Cortex of kidney (tissue), 1 donor: Measurements from ENCODE around the gene CADPS2.

ENCODE experiments used
- DNase-seq: peaks from one replicate; lab custom pipeline; 2025; lab: John Stamatoyannopoulos, UW

CADPS2 gene

DNA sequence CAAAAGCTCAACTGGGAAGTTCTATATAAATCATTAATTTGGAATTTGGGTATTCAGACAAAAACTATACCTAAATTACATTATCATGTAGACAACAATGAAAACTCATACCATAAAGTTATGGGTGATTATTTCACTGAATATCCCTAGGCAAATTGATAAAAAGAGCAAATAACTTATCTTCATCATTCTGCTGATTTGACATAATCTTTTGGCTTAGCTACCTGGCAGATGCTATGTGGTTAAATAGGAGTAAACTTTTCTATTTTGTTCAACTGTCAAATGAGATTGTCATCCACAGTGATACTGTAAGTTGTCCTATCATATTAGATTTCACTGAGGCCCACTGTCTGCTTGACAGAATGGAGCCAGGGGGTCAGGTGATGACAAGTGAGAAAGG lies 432.8 kb downstream of the CADPS2 start:
- DNase-seq, result no peak

DNA sequence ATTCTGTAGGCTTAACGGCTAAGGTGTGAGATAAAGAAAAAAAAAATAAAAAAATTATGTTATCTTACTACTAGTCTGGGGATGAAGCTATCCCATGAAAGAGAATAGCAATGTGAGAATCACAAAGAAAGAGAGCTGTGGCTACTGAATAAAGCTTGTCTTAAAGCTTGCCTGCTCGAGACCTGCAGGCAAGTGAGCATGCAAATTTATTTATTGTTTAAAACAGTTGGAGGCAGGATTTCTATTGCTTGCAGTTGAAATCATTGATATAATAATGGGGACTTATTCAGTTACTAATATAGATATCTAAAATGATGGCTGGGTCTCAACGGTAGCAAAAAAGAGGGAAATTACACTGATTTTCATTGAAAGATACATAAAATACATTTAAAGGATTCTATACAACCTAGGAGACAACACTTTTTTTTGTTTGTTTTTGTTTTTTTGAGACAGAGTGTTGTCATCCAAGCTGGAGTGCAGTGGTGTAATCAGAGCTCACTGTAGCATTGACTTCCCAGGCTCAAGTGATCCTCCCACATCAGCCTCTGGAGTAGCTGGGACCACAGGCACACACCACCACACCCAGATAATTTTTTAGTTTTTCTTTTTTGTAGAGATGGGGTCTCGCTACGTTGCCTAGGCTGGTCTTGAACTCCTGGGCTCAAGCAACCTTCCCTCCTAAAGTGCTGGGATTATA lies 437.2 kb downstream of the CADPS2 start:
- no peak for DNase-seq

DNA sequence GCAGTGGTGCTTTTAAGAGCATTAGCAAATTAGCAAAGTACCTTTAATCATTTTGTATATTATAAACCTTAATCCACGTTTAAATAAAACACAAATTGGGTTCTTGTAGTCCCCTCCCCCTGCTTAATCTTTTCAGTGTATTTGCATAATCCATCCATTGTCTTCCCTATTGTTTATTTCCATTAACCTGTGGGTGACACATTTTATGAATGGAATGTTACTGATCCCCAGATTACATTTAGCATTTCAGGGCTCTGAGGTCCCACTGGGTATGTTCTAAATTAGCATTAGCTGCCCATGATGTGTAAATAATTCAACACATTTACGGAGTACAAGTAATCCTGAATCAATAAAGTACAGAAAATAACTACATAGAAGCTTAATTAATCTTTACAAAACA lies 443.3 kb downstream of the CADPS2 start:
- no peak for DNase-seq

DNA sequence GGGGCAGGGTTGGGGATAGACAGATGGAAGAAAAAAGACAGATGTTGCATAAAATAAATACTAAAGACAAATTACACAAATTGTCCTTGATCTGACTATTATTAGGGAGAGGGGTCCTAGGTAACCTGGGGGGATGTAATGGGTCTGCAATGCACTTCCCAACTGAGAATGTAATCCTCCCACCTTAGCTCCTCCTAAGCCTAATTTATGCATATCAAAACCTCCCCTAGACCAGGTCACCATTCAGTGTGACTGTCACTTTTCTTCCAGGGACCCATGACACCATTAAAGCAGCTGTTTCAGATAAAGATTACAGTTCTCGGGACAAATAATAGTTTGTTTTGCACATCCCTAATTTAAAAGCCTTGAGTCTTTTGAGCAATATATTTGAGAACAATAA lies 447.8 kb downstream of the CADPS2 start:
- no peak for DNase-seq

DNA sequence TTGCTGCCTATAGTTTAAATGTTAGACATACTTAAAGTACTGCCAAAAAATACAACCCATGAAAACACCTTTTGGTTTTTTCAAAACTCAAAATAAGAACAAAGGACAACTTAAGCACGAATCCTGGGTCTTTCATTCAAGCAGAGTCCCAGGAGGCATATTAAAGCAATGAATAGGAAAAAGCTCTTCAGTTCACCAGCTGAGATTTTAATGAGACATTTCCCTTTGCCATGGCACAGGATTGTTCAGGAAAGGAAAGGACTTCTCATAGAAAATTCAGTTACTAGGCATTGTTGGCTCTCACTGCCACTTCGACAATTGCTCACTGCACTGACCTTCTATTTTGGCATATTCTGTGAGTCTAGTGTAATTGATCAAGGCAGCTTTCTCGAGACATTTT lies 448.3 kb downstream of the CADPS2 start:
- DNase-seq, result no peak

DNA sequence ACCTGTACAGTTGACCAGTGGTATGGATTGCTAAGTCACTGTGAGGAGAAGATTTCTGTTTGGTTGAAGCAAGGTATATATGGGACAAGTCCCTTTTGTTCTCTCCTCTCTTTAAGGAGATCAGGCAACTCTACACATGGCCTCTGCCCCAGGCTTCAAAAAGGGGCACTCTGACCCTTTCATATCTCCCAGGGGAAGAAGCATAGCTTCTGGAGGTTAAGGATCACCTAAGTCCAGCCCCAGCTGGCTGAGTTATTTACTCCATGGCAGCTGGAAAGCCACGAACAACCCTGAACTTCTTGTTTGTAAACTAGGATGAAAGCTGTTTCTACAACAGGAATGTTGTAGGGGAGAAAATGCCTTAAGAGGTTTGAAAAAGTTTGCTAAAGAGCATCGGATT lies 452.5 kb downstream of the CADPS2 start:
- DNase-seq, result no peak

DNA sequence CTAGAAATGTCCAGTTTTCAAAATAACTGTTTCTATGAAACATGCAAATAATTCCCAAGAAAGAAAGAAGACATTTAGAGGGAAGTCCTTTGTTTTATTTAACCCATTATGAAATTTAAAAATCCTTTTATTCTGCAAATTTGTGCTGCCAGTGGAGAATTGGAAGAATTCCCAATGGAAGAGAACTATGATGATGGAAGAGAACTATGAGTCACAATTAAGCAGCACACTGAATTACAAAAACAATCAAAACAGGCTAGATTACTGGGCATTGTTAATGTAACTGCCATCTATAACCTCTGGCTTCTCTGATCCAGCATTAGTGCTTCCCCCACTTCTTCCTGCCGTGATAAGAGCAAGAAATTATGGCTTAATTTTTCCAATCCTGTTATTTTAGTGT lies 455.6 kb downstream of the CADPS2 start:
- no peak for DNase-seq

DNA sequence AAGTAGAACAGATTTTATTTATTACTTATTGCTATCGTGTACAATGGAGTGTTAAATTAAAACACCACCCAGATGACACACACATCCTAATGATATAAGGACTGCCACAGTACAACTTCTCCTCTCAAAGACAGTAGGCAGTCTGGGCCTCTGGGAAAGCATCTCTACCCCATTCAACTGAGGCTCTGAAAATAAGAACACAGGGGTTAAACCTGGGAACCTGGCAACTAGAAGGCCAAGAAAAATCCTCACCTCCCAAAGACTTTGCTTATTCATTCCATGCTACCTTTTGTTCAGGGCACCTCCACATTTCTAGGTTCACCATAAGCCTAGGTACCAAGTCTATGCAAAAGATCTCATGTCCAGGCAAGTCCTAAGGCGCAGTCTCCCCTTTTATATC lies 456.3 kb downstream of the CADPS2 start:
- no peak for DNase-seq

DNA sequence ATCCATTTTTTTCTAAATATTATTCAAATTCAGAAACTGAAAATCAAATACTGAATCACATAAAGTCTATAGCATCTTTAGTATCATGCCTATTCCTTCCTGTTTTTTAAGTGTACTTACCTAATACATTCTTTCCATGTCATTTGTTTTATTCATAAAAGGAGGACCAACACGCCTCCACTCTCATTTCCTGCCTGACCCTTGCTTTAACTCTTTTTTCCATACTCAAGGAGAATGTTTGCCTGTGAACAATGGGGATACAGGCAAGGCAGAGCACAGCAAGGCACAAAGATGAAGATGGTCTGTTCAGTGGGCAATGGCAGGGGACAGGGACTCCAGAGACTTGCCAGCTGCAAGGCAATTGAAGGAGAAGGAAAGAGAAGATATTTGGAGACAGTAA lies 460.5 kb downstream of the CADPS2 start:
- DNase-seq, result no peak

DNA sequence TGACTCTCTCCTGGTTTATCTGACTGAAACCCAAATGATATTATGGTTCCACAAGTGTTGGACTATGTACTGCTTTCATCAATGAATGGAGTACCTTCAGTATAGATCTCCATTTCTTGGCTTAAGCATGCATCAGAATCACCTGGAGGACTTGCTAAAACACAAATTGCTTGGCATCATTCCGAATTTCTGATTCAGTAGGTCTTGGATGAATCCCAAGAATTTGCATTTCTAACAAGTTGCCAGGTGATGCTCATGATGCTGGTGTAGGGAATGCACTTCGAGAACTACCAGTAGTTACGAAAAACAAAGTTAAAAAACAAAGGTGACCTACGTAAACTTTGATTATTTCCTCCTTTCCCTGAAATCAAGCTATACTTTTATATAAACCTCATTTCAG lies 462.7 kb downstream of the CADPS2 start:
- DNase-seq, result no peak

DNA sequence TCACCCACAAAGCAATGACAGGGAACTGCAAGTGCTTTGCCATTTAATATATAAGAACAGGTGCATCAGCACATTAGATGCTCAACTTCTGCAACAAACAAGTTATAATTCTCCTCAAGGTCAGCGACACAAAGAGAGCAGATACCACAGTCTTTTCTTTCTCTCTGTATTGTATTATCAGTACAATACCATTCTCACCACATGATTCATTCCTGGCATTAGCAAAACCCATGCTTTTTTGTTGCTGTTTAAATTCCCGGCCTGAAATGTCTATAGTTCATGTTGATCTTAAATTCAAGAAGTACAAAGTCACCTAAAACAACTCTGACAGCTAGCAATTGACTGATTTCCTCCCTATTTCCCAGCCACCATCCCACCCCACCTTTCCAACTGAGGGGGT lies 469.9 kb downstream of the CADPS2 start:
- DNase-seq, result no peak

DNA sequence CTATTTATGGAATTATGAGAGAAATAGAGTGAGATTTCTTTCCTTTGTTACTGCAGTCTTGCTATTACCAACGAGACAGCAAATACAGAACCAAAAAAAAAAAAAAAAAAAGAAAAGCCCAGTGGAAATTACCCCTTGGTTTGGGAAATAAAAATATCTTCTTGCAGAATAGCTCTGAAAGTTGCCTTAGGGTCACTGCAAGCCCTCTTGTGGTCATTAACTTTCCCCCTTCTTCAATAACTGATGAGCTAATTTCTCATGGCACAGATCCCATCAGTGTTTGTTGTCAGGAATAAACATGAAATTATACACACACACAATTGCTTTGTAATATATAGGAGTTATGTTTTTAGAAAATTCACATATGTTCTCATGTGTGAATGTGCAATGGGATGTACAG lies 470.8 kb downstream of the CADPS2 start:
- DNase-seq, result no peak

DNA sequence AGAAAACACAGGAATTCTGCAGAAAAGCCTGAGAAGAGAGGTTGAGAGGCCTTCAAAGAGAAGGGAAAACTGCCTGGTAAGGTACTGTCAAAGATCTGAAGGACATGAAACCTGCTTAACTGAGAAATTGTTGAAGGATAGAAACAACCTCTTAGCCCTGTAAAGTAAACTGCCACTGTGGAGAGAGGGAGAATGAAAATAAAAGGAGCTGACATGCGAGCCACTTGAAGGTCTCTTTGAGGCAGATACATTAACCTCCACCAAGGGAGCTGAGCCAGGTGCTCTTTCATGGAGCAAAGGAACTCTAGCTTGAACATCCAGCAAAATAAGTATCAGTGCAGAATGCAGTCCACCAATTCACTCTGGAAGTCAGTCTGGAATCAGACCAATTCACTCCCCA lies 472.9 kb downstream of the CADPS2 start:
- no peak for DNase-seq

DNA sequence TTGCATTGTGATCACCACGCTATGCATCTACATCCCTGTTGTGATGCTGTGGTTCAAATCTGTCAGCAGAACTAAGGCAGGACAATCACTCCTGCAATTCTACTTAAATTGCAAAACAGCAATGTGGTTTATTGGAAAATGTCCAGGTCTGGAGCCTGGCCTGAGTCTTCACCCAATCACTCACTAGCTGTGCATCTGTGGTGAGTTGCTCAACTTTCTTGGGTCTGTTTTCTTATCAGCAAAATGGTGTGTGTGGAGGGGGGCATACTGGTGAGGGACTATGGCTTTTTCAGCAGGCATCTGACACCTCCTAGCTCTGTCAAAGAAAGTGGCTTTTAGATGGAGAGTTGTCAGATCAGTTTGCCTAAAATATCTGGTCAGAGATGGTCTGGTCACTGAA lies 473.4 kb downstream of the CADPS2 start:
- DNase-seq, result no peak

DNA sequence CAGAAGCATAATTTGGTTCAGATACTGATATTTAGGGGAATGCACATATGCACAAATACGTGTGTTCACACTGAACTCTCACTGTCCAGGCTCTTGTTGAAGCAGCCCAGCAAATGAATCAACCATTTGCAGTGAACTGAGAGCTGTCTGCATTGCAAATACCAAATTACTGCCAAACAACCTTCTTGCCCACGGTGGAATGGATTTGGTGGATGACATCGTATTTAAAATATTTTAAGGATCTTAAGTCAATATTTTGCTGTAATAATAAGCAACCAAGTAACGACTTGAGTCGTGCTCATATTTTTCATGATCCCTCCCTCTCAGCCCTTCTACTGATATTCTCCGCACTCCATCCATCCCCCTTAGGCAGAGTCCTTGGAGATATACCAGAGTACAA lies 473.8 kb downstream of the CADPS2 start:
- no peak for DNase-seq

DNA sequence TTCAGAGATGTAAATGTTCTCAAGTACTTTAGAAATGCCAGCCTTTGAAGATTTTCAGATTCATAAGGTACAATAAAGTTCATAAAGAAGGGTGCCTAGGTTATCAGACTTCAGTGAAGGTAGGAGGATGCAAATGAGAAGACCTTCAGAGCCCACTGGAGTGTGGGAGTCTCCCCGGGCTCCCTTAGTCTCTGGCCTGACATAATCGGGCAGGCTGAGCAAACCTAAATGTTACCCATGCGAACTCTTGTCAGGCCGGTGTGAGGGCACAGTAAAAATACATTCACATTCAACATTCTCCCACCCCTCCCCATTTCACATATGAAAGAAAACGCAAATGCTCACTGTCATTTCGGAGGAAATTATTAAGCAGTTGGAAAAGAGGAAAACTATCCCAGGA lies 479.1 kb downstream of the CADPS2 start:
- DNase-seq, result no peak

DNA sequence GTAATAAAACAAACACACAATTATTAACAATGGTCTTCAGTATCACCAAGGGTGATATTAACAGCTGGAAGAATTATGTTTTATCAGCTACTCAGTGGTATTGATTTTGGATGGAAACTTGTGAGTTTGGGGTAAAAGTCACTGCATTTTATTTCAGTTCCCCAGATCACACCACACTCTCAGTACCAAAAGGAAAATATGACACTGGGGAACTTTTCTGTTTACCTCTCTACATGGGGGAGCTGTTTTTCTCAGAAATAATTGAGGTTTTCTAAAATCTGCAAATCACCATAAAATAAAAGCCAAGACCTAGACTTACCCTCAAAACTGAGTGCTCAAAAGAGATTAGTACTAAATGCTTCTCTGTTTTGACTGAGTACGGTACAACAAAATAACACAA lies 483.1 kb downstream of the CADPS2 start:
- no peak for DNase-seq

DNA sequence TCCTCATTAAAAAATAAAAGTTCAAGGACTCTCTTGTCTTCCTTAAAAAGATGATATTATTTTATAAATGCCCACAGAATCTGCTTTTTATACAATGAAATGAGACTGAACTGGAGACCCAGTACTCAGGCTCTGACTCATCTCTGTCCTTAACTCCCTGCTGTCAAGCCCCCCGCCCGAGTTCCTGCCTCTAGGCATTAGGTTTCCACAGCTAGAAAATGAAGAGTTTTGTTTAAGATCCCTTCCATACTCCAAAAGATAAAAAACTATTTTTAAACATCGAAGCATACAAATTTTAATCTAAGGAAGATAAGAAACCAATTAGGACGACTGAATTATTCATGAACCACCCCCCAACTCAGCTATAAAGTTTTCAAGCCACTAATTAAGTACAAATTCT lies 484.0 kb downstream of the CADPS2 start:
- DNase-seq, result no peak

DNA sequence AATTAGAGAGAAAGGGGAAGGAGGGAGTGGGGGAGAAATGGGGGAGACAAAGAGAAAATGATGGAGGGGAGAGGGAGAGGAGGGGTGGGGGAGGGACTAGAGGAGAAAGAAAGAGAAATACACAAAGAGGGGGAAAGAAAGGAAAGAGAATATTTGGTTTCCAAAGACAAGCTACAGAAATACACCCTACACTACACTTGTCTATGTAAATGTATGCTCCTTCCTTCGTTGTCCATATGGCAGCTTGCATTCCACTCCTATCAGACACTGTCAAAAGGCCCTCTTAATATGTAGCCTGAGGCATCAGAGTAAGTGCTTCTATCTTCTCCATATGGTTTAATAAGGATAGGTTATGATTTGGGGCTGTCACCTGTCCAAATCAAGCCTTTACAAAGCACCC lies 488.9 kb downstream of the CADPS2 start:
- no peak for DNase-seq

DNA sequence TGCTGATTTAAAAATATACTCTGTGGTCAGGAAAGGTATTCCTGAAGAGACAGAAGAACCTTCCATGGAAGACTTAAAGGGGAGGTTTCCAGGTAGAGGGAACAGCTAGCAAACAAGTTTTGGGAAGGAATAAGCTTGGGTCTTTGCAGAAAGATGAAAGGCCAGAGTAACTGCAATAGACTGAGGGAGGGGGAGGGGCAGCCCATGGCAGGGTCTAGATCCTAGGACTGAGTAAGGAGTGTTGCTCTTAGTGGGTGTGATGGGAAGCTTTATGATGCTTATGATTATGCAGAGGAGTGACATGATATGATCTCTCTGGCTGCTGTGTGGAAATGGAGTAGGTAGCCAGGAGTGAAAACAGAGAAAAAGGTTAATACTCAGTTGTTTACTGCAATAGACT lies 491.7 kb downstream of the CADPS2 start:
- DNase-seq, result no peak

DNA sequence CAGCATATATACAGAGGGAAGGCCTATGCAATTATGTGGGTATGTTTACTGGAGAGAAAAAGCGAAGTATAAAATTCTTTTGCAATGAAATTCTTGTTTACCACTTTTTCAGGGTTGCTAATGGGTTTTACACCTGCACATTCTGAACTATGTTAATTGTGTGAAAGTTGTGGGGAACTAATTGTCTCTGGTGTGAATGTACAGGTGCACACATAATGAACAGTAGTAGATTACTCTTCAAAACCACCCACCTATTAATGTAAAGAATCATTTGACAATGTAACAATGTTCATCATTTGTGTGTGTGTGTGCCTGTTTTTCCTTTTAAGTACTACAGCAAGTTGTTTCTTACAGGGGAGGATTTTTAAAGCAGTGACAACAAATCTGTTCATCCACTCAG lies 501.7 kb downstream of the CADPS2 start:
- DNase-seq, result no peak

DNA sequence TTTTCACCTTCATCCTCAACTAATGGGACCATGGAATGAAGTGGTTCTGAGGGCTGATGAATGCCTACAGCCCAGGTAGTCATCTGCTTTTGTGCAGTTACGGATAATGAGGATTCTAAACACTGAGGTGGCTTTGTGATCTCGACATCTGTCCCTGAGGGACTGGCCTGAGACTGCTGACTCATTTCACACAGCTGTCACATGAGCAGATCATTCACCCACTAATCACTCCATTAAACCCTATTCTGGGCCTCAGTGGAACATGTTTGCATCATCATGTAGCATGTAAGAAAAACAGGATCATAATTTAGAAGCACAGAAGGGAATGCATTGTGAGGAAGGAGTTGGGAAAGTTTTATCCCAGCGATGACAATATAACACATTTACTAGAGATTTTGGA lies 502.3 kb downstream of the CADPS2 start:
- DNase-seq, result no peak

DNA sequence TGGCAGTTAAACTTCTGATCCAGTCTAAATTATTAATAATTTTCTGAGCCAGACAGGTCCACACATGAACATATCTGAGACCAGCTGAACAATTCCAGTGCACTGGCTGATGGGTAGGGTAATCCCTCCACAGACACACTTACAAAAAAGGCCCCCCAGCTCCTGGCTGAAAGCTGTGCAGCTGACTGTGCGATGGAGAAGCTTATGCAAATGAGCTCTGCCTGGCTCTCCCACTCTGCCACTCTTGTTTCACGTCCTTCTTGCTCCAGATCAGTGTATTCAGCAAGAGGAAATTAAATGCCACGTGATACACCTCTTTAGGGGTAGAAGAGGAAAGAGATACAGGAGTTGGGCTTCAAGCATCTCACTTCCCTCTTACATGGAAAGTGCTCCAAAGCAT lies 505.3 kb downstream of the CADPS2 start:
- DNase-seq, result no peak

DNA sequence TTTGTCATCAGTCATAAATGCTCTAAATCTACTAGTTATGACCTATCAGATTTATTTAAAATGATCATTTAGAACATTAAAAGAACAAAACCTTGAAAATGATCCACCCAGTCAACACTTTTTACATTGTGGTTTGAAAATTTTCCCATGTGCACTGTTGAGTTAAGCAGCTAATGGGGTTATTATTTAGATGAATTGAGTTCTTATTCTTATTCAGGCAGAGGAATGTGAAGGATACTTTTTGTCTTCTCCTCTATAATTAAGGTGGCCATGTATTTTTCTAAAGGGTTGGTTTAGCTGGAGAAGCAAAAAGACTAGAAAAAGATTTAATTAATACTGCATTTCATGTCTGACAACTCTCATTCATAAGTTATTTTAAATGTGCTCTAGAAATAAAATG lies 506.8 kb downstream of the CADPS2 start:
- DNase-seq, result no peak

DNA sequence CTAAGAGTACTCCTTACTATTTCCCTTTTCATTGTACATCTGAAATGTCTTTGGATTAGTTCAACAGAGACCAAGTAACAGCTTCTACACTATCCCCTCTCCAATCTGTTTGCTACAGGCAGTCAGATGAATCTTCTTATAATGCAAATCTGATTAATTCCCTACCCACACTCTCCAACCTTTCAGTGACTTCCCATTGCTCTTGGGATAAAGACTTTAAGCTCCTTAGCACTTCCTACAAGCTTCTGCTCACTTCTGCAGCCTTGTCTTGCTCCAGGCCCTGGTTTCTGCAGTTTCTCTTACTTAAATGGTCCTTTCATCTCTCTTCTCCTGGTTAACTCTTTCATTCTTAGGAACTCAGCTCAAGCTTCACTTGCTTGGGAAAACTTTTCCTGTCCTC lies 516.5 kb downstream of the CADPS2 start:
- no peak for DNase-seq
